IMR-90 (cell line): ENCODE measurements around the gene DCP1A. TPM values are rescaled to one million over a fixed set of nuclear protein-coding genes. Genes with fewer than 3 reads are reported as not detected.

Experiments used
- ATAC-seq: fragments of 200-7000 bp; cut with Tn5 transposase; 2 replicates; pipeline ENCODE4 v1.9.1; 2020; ENCODE audit warnings: low read depth, mild to moderate bottlenecking, moderate library complexity
- BruUV-seq: library from RNA; stranded (reverse); fragments of 400-500 nt; replicated peaks from 2 replicates; lab custom pipeline; 2021; lab: Mats Ljungman, UMichigan
- CTCF ChIA-PET: fragments of 300-600 bp; formaldehyde crosslinking; extraction: SDS; loops from one replicate; lab custom pipeline; 2021; ENCODE audit warnings: antibody characterized with exemption; lab: Yijun Ruan, JAX
- POLR2A ChIA-PET: fragments of 300-600 bp; sonication (Branson Sonifier 250); formaldehyde crosslinking; loops from one replicate; lab custom pipeline; 2022; ENCODE audit warnings: antibody characterized with exemption; ENCODE audit not compliant: unreplicated experiment; lab: Charles Lee
- DNase-seq: peaks from one replicate; pipeline ENCODE4 v3.0.0; 2013
- H2AFZ ChIP-seq: replicated peaks from 2 replicates; pipeline ENCODE3; 2013; ENCODE audit warnings: low read length, mild to moderate bottlenecking; ENCODE audit not compliant: poor library complexity
- H2AK5ac ChIP-seq: 2 replicates; pipeline ENCODE4 v1.6.1; 2013; ENCODE audit warnings: low read depth, low read length, inconsistent platforms
- H2AK9ac ChIP-seq: replicated peaks from 2 replicates; pipeline ENCODE3; 2013; ENCODE audit warnings: mild to moderate bottlenecking, low read depth, low read length, moderate library complexity; ENCODE audit not compliant: poor library complexity
- H2BK120ac ChIP-seq: 2 replicates; pipeline ENCODE4 v1.6.1; 2013; ENCODE audit warnings: low read depth, low read length, inconsistent platforms
- H2BK15ac ChIP-seq: 3 replicates; pipeline ENCODE4 v1.6.1; 2013; ENCODE audit warnings: low read depth, low read length, inconsistent platforms
- H2BK20ac ChIP-seq: 2 replicates; pipeline ENCODE4 v1.6.1; 2013; ENCODE audit warnings: low read depth, mild to moderate bottlenecking, inconsistent platforms, low read length, moderate library complexity
- H2BK5ac ChIP-seq: 2 replicates; pipeline ENCODE4 v1.6.1; 2013; ENCODE audit warnings: mild to moderate bottlenecking, low read depth, low read length, inconsistent platforms; ENCODE audit not compliant: poor library complexity, severe bottlenecking
- H3K14ac ChIP-seq: replicated peaks from 2 replicates; pipeline ENCODE4 v1.6.1; 2013; ENCODE audit warnings: low read depth, low read length, inconsistent platforms
- H3K18ac ChIP-seq: 2 replicates; pipeline ENCODE4 v1.6.1; 2013; ENCODE audit warnings: low read depth, low read length, control low read depth
- H3K23ac ChIP-seq: 2 replicates; pipeline ENCODE4 v1.6.1; 2013; ENCODE audit warnings: low read depth, low read length, inconsistent platforms
- H3K27ac ChIP-seq: 2 replicates; pipeline ENCODE4 v1.5.1; 2013; ENCODE audit warnings: mild to moderate bottlenecking, control low read depth, low read length; ENCODE audit not compliant: insufficient read depth
- H3K27me3 ChIP-seq: 2 replicates; pipeline ENCODE4 v1.6.1; 2013; ENCODE audit warnings: low read length; ENCODE audit not compliant: control insufficient read depth, insufficient read depth
- H3K36me3 ChIP-seq: 2 replicates; pipeline ENCODE4 v1.6.1; 2013; ENCODE audit warnings: low read length, mixed read lengths; ENCODE audit not compliant: control insufficient read depth, insufficient read depth
- H3K4ac ChIP-seq: 2 replicates; pipeline ENCODE4 v1.6.1; 2013; ENCODE audit warnings: low read depth, low read length, inconsistent platforms
- H3K4me1 ChIP-seq: 2 replicates; pipeline ENCODE4 v1.6.1; 2013; ENCODE audit warnings: low read length, mixed read lengths; ENCODE audit not compliant: control insufficient read depth, insufficient read depth
- H3K4me2 ChIP-seq: 2 replicates; pipeline ENCODE4 v1.6.1; 2013; ENCODE audit warnings: low read depth, mild to moderate bottlenecking, control low read depth, low read length, moderate library complexity
- H3K4me3 ChIP-seq: 2 replicates; pipeline ENCODE4 v1.5.1; 2013; ENCODE audit warnings: low read depth, mild to moderate bottlenecking, control low read depth, low read length, moderate library complexity; ENCODE audit not compliant: insufficient read depth
- H3K56ac ChIP-seq: 2 replicates; pipeline ENCODE4 v1.6.1; 2013; ENCODE audit warnings: low read length, inconsistent platforms; ENCODE audit not compliant: insufficient read depth; ENCODE audit errors: extremely low read depth
- H3K79me1 ChIP-seq, 2 experiments: 2 replicates each; pipeline ENCODE4 v1.6.1; 2013; ENCODE audit warnings: low read length in 2 of 2, inconsistent platforms in 1 of 2, low read depth in 1 of 2
- H3K9ac ChIP-seq: 2 replicates; pipeline ENCODE4 v1.6.1; 2013; ENCODE audit warnings: low read depth, low read length, control low read depth
- H3K9me1 ChIP-seq: 2 replicates; pipeline ENCODE4 v1.6.1; 2013; ENCODE audit warnings: low read length, inconsistent platforms; ENCODE audit not compliant: insufficient read depth
- H3K9me3 ChIP-seq: 2 replicates; pipeline ENCODE4 v1.6.1; 2013; ENCODE audit warnings: low read length; ENCODE audit not compliant: control insufficient read depth, insufficient read depth
- H4K20me1 ChIP-seq: 2 replicates; pipeline ENCODE4 v1.6.1; 2013; ENCODE audit warnings: low read length, inconsistent platforms; ENCODE audit not compliant: insufficient read depth
- H4K5ac ChIP-seq: 2 replicates; pipeline ENCODE4 v1.6.1; 2013; ENCODE audit warnings: mild to moderate bottlenecking, low read depth, low read length, control low read depth
- H4K8ac ChIP-seq, 2 experiments: 2 replicates each; pipeline ENCODE4 v1.6.1; 2013; ENCODE audit warnings: low read depth in 2 of 2, low read length in 2 of 2, control low read depth in 1 of 2, inconsistent platforms in 1 of 2
- H4K91ac ChIP-seq: 2 replicates; pipeline ENCODE4 v1.6.1; 2013; ENCODE audit warnings: low read depth, low read length, inconsistent platforms; ENCODE audit not compliant: insufficient read depth
- CEBPB ChIP-seq: IDR thresholded peaks from 2 replicates; pipeline ENCODE4 v1.6.1; 2012; ENCODE audit warnings: low read depth, low read length, improper control_type of control experiment
- MAFK ChIP-seq: IDR thresholded peaks from 2 replicates; pipeline ENCODE4 v1.6.1; 2012; ENCODE audit warnings: low read depth, low read length, improper control_type of control experiment
- USF2 ChIP-seq: fragments of 150-350 bp; IDR thresholded peaks from 2 replicates; pipeline ENCODE4 v1.6.1; 2017; ENCODE audit warnings: mild to moderate bottlenecking, antibody characterized with exemption, low read length, low read depth
- WGBS, 2 experiments: methylation state at CpG; one replicate each; pipeline versions ENCODE4 v1.1.5 to v1.1.7; 2013; ENCODE audit warnings: missing lambda C conversion rate in 2 of 2; ENCODE audit not compliant: insufficient read length in 1 of 2; ENCODE audit errors: extremely low coverage in 2 of 2; 5-methylcytosine and 5-hydroxymethylcytosine counted together
- dilution Hi-C: fragments of 300-500 bp; cut with HindIII; formaldehyde crosslinking; loops from one replicate; pipeline ENCODE4 v1.14.3; 2018; ENCODE audit warnings: low sequenced_read_pairs; ENCODE audit not compliant: unreplicated experiment
- in situ Hi-C: fragments of 300-500 bp; cut with MboI; formaldehyde crosslinking; loops from 3 replicates; pipeline ENCODE4 v1.14.3; 2019; ENCODE audit warnings: low sequenced_read_pairs, inconsistent platforms, mixed read lengths
- intact Hi-C: fragments of 100-400 bp; cut with micrococcal nuclease; formaldehyde crosslinking; loops from 2 replicates; pipeline ENCODE4 v1.10.0; 2022
- polyA plus RNA-seq, 3 experiments: library from polyadenylated mRNA; depleted of rRNA; stranded (reverse); fragments of >200 nt; gene quantifications; 2 replicates each; pipeline ENCODE4 v1.2.3, GENCODE V29; 2012; ENCODE audit warnings: low replicate concordance in 1 of 3
- total RNA-seq: library from RNA; depleted of rRNA; stranded (reverse); fragments of >200 nt; gene quantifications from 2 replicates; pipeline ENCODE4 v1.2.3, GENCODE V29; 2012

Gene DCP1A
- total and polyA plus RNA-seq, 2 of the 4 experiments (the other 2 are of a cell fraction): 13.2 to 30.1 TPM

- Histone ChIP-seq H2AK5ac (no peak overlapping the region), H3K79me1 (peaks cover 10 to 65% of the 10 kb centered on the region in 2 experiments; a peak in 3 of 4 replicates), H3K9ac (no peak overlapping the region), H3K27me3 (no peaks in the 10 kb centered on the region), H2BK15ac (no peak overlapping the region), H3K9me3 (no peaks in the 10 kb centered on the region), H3K4me2 (no peak overlapping the region), H2AFZ (no peak overlapping the region), H3K4me3 (no peak overlapping the region), H4K20me1 (peaks cover 78% of the 10 kb centered on the region), H2BK5ac (peak overlapping the region; percentile 18), H3K4me1 (peaks cover 28% of the 10 kb centered on the region), H3K9me1 (peaks cover 22% of the 10 kb centered on the region), H3K27ac (peak overlapping the region; percentile 57; the same call in 1 of the 2 replicates), H3K36me3 (peaks cover 52% of the 10 kb centered on the region), H3K4ac (no peak overlapping the region), H3K18ac (no peak overlapping the region), H3K56ac (no peak overlapping the region), H3K14ac (no peak overlapping the region), H4K91ac (no peak overlapping the region), H4K8ac (no peak overlapping the region), H2BK20ac (no peak overlapping the region), H4K5ac (no peak overlapping the region), H3K23ac (no peak overlapping the region), H2BK120ac (no peak overlapping the region), H2AK9ac (peak overlapping the region; percentile 68)
- intact Hi-C loops: no loop called here
- 100% methylated on average over 1 of the region's 7 CpGs; no CpG with 5 or more reads in 1 of the 2 experiments for WGBS, 2 experiments
- ChIA-PET CTCF (no interaction called here), POLR2A (no interaction called here)
- dilution Hi-C loops: no loop called here
- TF ChIP-seq MAFK (no peak), CEBPB (no peak), USF2 (no peak)
- DNase-seq (no peak), ATAC-seq (no peak)
- in situ Hi-C loops: no loop called here
- no TSS peak for BruUV-seq
These were observed 105.2 kb downstream of the DCP1A start for GRCh38 chr3:53242155-53242554.
